Activated CD8-positive, alpha-beta memory T cell treated with anti-CD3 and anti-CD28 coated beads, Interleukin-2, amount 50 U/mL, for 1 hour (primary cell): Measurements from ENCODE around the gene SPAG5.

Source experiments
- DNase-seq: peaks from one replicate; pipeline ENCODE4 v3.0.0-alpha.2; 2020; ENCODE audit errors: extremely low read depth

Gene SPAG5, protein sequence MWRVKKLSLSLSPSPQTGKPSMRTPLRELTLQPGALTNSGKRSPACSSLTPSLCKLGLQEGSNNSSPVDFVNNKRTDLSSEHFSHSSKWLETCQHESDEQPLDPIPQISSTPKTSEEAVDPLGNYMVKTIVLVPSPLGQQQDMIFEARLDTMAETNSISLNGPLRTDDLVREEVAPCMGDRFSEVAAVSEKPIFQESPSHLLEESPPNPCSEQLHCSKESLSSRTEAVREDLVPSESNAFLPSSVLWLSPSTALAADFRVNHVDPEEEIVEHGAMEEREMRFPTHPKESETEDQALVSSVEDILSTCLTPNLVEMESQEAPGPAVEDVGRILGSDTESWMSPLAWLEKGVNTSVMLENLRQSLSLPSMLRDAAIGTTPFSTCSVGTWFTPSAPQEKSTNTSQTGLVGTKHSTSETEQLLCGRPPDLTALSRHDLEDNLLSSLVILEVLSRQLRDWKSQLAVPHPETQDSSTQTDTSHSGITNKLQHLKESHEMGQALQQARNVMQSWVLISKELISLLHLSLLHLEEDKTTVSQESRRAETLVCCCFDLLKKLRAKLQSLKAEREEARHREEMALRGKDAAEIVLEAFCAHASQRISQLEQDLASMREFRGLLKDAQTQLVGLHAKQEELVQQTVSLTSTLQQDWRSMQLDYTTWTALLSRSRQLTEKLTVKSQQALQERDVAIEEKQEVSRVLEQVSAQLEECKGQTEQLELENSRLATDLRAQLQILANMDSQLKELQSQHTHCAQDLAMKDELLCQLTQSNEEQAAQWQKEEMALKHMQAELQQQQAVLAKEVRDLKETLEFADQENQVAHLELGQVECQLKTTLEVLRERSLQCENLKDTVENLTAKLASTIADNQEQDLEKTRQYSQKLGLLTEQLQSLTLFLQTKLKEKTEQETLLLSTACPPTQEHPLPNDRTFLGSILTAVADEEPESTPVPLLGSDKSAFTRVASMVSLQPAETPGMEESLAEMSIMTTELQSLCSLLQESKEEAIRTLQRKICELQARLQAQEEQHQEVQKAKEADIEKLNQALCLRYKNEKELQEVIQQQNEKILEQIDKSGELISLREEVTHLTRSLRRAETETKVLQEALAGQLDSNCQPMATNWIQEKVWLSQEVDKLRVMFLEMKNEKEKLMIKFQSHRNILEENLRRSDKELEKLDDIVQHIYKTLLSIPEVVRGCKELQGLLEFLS

DNA sequence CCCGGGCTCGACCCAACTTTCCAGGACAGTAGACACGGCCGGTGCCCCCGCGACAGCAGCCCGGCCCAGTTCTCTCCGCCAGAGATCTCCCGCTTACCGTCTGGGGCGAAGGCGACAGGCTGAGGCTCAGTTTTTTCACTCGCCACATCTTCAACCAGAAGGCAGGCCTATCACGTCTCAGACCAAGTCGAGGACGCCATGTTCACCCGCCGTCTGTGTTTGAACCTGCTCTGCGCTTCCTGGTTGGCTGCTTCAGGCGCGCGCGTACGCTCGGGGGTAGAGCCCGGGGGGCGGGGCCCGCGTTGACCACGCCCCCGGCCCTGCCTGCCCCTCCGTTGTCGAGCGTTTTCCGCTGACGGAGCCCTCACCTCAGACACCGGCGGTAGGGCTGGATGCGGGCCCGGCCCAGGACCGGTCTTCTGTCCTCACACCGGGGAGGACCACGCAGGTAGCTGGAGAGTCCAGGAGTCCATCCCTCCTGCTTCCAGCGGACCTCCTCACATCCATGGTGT, at the start of gene SPAG5:
TSS of gene SPAG5 (minus strand) at position 227 of the 512 bp plus-strand sequence. CDS start at position 148, 79 bp downstream.
- DNase-seq = peak; percentile 82

DNA sequence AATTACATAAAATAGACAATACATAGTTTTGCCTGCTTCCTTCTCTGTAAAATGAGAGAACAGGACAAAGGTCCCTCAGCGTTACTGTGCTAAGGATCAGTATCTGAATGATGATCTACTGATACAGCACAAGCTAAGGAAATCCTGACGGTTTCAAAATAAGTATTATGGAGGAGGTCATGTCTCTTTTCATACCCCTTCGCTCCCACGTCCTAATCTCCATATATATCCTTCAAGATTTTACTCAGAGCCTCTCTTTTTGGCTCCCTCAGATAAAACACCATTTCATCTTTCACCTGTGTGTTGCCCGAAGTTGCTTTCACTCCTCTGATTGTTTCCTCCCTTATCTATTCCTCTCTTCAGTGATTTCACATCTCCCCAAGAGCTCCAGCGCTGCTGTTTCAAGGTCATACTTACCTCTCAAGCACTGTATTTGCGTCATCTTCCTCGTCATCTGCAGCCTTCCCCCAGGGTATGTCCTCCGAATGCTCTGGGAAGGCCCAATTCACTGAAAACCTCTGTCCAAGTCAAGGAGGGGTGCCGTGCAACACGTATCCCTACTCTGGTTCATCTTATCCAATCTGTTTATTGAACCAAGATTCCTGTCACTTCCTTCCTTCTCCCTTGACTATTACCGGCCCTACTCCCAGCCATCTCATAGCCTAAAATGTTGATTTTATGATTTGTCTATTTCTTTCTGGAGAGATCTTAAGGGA, 47.4 kb upstream of the SPAG5 start:
- no peak for DNase-seq

- DNase-seq = no peak
Measured at GRCh38 chr17:28645576-28645939, 46.7 kb upstream of the SPAG5 start.

DNA sequence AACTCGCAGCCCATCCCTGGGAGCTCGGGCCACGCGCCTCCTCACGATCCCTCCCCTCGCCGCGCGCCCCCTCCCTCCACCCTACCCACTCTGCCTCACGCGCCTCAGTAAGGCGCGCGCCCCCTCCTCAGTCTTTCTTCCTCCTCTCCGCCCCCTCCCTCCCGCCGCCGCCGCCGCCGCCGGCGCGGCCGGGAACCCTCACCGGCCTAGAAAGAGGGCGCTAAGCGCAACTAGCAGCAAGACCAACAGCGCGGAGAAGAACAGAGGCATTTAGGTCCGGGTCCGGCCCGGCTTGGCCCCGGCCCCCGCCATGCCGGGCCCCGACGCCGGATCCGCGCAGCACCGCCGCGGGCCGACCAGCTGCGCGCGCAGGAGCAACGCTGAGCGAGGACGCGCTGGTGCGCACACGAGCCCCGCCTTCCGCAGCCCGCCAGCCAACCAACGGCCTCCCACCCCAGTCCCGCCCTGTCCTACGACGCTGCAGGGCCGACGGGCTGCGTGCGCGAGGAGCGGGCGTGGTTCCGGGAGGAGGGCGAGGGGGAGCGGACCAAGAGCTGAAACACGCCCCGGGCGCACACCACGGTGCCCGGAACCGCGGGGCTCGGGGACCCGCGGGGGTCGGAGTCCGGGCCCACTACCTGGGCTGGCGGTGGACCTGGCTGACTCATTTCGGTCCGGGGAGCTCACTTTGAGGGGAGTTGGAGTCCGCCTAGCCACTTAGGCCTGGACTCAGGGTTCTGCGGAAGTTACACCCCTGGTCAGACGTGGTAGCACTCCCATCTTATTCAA, 46.2 kb upstream of the SPAG5 start, which contains the start of gene BLTP2:
TSS of gene BLTP2 (minus strand) at position 372 of the 789 bp plus-strand sequence. CDS start at position 270, 102 bp downstream.
- peak; percentile 82 for DNase-seq

DNA sequence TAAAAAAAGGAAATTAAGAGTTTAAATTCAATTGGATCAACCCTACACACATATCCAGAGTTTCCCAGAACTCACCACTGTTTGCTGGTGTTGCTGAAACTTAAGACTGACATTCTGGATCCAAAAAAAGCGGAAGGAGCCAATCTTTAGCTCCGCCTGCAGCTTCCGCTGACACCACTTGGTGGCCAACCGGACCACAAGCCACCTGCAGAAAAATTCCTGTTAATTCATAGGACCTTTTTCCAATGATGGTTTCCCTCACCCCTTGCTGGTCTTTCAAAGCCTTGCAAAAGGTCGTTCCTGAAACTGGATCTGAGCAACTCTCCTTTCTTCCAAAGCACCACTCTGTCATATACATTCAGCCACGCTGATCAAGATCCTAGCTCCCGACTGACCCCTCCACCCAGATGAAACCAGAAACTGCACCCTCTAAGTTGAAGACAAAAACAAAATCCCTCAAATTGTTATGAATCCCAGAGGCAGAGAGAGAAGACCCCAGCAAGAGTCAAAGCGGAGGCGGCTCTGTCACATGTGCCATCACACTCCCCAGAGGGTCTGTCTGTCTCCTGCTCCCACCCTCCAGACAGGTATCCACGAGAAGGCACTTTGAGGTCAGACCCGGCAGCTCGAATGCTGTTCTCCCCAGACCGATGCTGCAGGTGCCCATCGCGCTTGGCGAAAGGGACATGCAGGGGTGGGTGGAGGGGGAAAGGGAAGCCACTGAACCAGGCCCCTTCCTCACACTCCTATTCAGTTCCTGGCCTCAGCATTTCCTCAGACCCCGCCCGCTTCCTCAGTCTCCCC, 45.4 kb upstream of the SPAG5 start:
- no peak for DNase-seq

GRCh38 chr17:28641579-28641978, 42.8 kb upstream of the SPAG5 start:
- no peak for DNase-seq

DNA sequence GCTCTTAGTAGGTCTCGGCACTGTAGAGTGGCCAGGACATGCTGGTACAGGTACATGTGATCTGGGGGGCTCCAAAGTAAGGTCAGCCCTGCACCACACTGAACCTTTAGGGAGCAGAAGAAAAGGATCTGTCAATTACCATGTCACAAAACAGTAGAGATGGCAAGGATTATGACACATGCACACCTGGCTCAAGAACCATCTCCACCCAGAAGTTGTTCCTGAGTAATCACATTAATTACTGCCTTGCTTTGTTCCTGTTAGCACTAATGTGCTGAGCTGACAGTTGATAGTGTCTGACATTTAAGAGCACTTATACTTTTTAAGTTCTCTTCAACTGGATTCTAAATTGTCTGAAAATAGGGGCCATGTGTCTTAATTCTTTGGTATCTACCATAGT, 36.7 kb upstream of the SPAG5 start:
- DNase-seq = no peak

GRCh38 chr17:28634206-28634865, 35.5 kb upstream of the SPAG5 start:
- no peak for DNase-seq

DNA sequence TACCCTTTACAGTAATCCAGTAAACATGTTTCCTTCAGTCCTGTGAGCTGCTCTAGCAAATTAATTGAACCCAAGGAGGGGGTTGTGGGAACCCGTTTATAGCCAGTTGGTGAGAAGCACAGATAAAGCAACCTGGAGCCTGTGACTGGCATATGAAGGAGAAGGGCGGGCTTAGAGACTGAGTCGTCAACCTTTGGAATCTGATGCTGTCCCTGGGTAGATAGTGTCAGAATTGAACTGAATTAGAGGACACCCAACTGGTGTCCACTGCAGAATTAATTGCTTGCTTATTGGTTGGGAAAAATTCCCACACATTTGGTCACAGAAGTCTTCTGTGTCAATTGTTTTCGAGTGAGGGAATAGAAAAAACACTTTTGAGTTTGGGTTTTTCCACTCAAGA, 28.0 kb upstream of the SPAG5 start:
- DNase-seq = no peak

DNA sequence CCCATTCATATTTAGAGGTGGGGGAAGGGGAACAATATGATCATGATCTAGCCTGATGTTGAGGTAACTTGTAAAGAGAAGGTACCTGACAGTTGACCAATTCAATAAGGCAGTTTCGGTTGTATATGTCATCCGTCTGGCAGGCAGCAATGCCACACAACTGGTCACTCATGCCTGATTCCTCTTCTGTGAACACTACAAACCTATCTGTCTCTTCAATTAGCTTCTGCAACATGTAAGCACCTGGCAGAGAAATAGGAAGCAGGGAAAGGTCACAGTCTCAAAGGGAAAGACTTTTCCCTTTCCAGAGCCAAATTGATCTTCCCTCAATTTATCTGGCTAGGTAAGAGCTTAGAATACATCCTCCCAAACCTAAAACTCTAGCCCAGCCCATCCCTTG, 25.3 kb upstream of the SPAG5 start:
- DNase-seq = no peak

DNA sequence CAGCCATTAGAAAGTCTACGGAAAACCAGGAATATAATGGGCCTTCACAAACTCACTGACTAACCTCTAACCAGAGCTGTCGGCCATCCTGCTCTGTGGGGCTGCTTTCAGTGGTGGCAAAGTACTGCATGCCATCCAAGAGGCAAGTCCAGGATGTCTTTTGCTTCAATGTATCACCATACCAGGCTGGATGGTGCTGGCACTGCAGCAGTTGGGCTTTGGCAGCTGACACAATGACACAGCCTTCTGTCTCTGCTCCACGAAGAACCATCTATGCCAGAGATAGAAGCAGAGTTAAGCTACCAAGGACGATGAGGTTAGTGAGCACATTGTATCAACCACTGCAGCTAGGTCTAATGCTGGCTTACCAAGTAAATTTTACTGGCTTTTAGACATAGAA, 24.9 kb upstream of the SPAG5 start:
- no peak for DNase-seq

- DNase-seq = no peak
Measured at GRCh38 chr17:28622186-28622585, 23.4 kb upstream of the SPAG5 start.

DNA sequence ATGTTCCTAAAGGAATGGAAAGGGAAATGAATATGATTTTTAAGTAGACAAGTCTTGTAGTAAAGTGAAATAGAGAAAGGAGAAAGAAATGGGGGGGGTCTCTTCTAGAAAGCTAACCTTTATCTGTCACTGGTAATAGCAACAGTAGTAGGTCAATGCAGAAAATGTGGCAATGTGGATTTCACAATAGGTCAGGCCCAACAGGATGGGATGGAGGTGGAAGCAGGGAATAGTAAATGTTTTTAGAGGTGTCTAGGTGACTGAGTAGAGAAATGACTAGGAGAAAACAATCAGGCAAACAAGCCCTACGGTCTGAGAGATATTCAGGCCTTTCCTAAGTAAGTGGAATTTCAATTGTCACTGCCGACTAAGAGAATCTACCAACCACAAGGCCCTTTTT, 21.2 kb upstream of the SPAG5 start:
- no peak for DNase-seq

- DNase-seq = no peak
Measured at GRCh38 chr17:28618464-28618863, 19.6 kb upstream of the SPAG5 start.

DNA sequence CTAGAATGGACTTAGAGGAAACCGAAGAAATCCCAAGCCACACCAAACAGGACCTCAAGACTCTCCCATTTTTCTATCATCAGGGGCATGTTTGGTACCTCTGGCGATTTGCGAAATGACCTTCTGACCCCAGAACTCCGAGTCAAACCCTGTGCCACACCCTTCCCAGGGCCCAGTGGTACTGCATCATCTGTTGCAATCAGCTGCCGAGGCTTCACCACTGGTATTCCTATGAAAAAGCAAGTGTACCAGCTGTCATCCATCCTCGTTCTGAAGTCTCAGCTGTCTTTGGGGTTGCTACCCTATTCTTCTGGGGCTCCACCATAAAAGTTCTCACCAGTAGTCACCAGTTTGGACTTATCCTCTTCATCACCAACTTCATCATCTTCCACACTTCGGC, 17.5 kb upstream of the SPAG5 start:
- no peak for DNase-seq

GRCh38 chr17:28615260-28615940, 16.6 kb upstream of the SPAG5 start:
- DNase-seq = no peak

DNA sequence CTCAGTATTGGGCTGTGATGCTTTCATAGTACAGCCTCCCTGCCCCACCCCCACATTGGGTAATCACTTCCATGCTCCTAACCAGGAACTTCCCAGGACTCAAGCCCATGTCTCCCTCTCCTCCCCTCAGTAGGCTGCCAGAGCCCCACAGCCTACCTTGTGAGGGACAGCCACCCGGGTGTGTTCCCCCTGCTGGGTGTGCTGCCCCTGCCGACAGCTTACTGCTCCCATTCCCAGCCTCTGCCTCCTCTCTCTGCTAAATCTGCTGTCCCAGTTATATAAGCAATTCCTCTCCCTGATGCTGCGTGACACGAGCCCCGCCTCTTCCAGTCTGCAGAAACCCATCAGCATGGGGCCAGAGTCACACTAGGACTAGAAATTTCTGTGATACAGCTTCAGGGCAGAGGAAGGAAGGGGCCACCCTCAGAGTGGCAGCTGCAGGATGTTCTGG, 15.1 kb upstream of the SPAG5 start, which contains the start of gene RSKR:
TSS of gene RSKR (minus strand) at position 255 of the 451 bp plus-strand sequence. CDS start at position 231, 24 bp downstream.
- DNase-seq = no peak
